Caco-2 (cell line): ENCODE results near the gene AGBL5. TPM values are rescaled to one million over a fixed set of nuclear protein-coding genes. Genes with fewer than 3 reads are reported as not detected.

Experiments
- BruUV-seq: library from RNA; stranded (reverse); fragments of 400-500 nt; replicated peaks from 2 replicates; lab custom pipeline; 2021; lab: Mats Ljungman, UMichigan
- CTCF ChIA-PET: fragments of 300-600 bp; sonication (Branson Sonifier 250); formaldehyde crosslinking; loops from one replicate; lab custom pipeline; 2022; ENCODE audit warnings: antibody characterized with exemption; lab: Charles Lee
- POLR2A ChIA-PET: fragments of 300-600 bp; sonication (Branson Sonifier 250); formaldehyde crosslinking; loops from one replicate; lab custom pipeline; 2022; ENCODE audit warnings: antibody characterized with exemption; lab: Charles Lee
- DNase-seq, 2 experiments: peaks; one replicate each; pipeline versions ENCODE4 v3.0.0 to v3.0.0-alpha.2; 2020 to 2022
- H3K27me3 ChIP-seq: replicated peaks from 2 replicates; pipeline ENCODE4 v1.6.0; 2011; ENCODE audit warnings: low read length; ENCODE audit not compliant: control insufficient read depth, insufficient read depth
- H3K36me3 ChIP-seq: 2 replicates; pipeline ENCODE4 v1.5.1; 2011; ENCODE audit warnings: low read length; ENCODE audit not compliant: control insufficient read depth, insufficient read depth
- H3K4me1 ChIP-seq: fragments of 250-450 bp; sonication (Bioruptor Pico); 2 replicates; pipeline ENCODE4 v1.5.1; 2020; ENCODE audit warnings: mild to moderate bottlenecking
- H3K4me3 ChIP-seq: 2 replicates; pipeline ENCODE4 v1.5.1; 2011; ENCODE audit warnings: low read depth, mild to moderate bottlenecking, control low read depth, low read length
- H3K9me3 ChIP-seq: fragments of 250-450 bp; sonication (Bioruptor Pico); 2 replicates; pipeline ENCODE4 v1.5.1; 2020; ENCODE audit warnings: mild to moderate bottlenecking, moderate library complexity
- H3K27ac Mint-ChIP-seq: one replicate; pipeline ENCODE4 v1.8.0; 2022; ENCODE audit warnings: mixed read lengths; ENCODE audit not compliant: unreplicated experiment
- H3K27me3 Mint-ChIP-seq: one replicate; pipeline ENCODE4 v1.8.0; 2022; ENCODE audit warnings: mixed read lengths; ENCODE audit not compliant: insufficient read depth, unreplicated experiment
- H3K36me3 Mint-ChIP-seq: one replicate; pipeline ENCODE4 v1.8.0; 2022; ENCODE audit warnings: mild to moderate bottlenecking, mixed read lengths; ENCODE audit not compliant: insufficient read depth, unreplicated experiment
- H3K4me1 Mint-ChIP-seq: one replicate; pipeline ENCODE4 v1.8.0; 2022; ENCODE audit warnings: low read depth, mixed read lengths; ENCODE audit not compliant: unreplicated experiment
- H3K4me3 Mint-ChIP-seq: one replicate; pipeline ENCODE4 v1.8.0; 2022; ENCODE audit warnings: mild to moderate bottlenecking, moderate library complexity, mixed read lengths; ENCODE audit not compliant: unreplicated experiment
- H3K9me3 Mint-ChIP-seq: one replicate; pipeline ENCODE4 v1.8.0; 2022; ENCODE audit warnings: mixed read lengths; ENCODE audit not compliant: unreplicated experiment
- CTCF ChIP-seq, 2 experiments: fragments of 200-600 bp in 1 of 2; IDR thresholded peaks; 1 replicate in 1 of 2; 2 replicates in 1 of 2; pipeline versions ENCODE4 v1.5.1 to v1.8.0; 2011 to 2022; ENCODE audit warnings: antibody characterized with exemption in 1 of 2, control low read depth in 1 of 2, inconsistent platforms in 1 of 2, low read depth in 1 of 2, low read length in 1 of 2, mild to moderate bottlenecking in 1 of 2, moderate library complexity in 1 of 2; ENCODE audit not compliant: insufficient read depth in 1 of 2, severe bottlenecking in 1 of 2, unreplicated experiment in 1 of 2
- intact Hi-C: fragments of 100-400 bp; cut with micrococcal nuclease; formaldehyde crosslinking; loops from one replicate; pipeline ENCODE4 v1.10.0; 2022; ENCODE audit not compliant: unreplicated experiment
- total RNA-seq: library from RNA; stranded (reverse); gene quantifications from 2 replicates; pipeline ENCODE4 v1.2.3, GENCODE V29; 2022

Gene AGBL5
- total RNA-seq, 1 experiment from 2014 or later, result 34.1 TPM

- H3K4me1 Mint-ChIP-seq, result peaks cover 8% of the 10 kb centered on the region
- H3K4me1 ChIP-seq, result peaks cover under 1% of the 10 kb centered on the region
- ChIA-PET CTCF (no interaction called here), POLR2A (no interaction called here)
- no peak overlapping the region for H3K27ac Mint-ChIP-seq
- peaks cover 6% of the 10 kb centered on the region for H3K36me3 Mint-ChIP-seq
- H3K9me3 Mint-ChIP-seq, result no peaks in the 10 kb centered on the region
- no peaks in the 10 kb centered on the region for H3K36me3 ChIP-seq
- TF ChIP-seq CTCF (IDR thresholded peaks at IDR 0.05; ENCODE audit: insufficient read depth in 1 of 2, low read depth in 1 of 2, low read length in 1 of 2, severe bottlenecking in 1 of 2, unreplicated experiment in 1 of 2), result no peak
- DNase-seq, result no peak
- no peaks in the 10 kb centered on the region for H3K27me3 ChIP-seq
- H3K27me3 Mint-ChIP-seq, result peaks cover 19% of the 10 kb centered on the region
- no peaks in the 10 kb centered on the region for H3K9me3 ChIP-seq
- H3K4me3 Mint-ChIP-seq, result no peak overlapping the region
- intact Hi-C loops, result no loop called here
- no TSS peak for BruUV-seq
- no peak overlapping the region for H3K4me3 ChIP-seq
These were observed 24.9 kb downstream of the AGBL5 start for GRCh38 chr2:27076323-27076722.

GRCh38 chr2:27077231-27077630, 25.8 kb downstream of the AGBL5 start:
- no peak overlapping the region for H3K27ac Mint-ChIP-seq
- Histone ChIP-seq H3K27me3 (no peaks in the 10 kb centered on the region), H3K4me1 (peaks cover 7% of the 10 kb centered on the region), H3K4me3 (no peak overlapping the region), H3K9me3 (no peaks in the 10 kb centered on the region), H3K36me3 (no peaks in the 10 kb centered on the region)
- H3K9me3 Mint-ChIP-seq, result no peaks in the 10 kb centered on the region
- ChIA-PET CTCF (no interaction called here), POLR2A (no interaction called here)
- BruUV-seq, result no TSS peak
- peaks cover 10% of the 10 kb centered on the region for H3K4me1 Mint-ChIP-seq
- peaks cover 19% of the 10 kb centered on the region for H3K27me3 Mint-ChIP-seq
- DNase-seq, result no peak
- intact Hi-C loops, result no loop called here
- no peak for TF ChIP-seq CTCF (IDR thresholded peaks at IDR 0.05; ENCODE audit: insufficient read depth in 1 of 2, low read depth in 1 of 2, low read length in 1 of 2, severe bottlenecking in 1 of 2, unreplicated experiment in 1 of 2)
- H3K4me3 Mint-ChIP-seq, result no peak overlapping the region
- peaks cover 6% of the 10 kb centered on the region for H3K36me3 Mint-ChIP-seq

GRCh38 chr2:27078267-27079194, 27.1 kb downstream of the AGBL5 start, which contains the start of gene EMILIN1:
TSS of gene EMILIN1 (plus strand) at chr2:27078615. CDS start at chr2:27079066, 451 bp downstream.
- H3K4me1 ChIP-seq, result peaks cover 7% of the 10 kb centered on the region
- Mint-ChIP-seq H3K27ac (peak within 1 kb of the TSS; percentile 8), H3K4me1 (peaks cover 10% of the 10 kb centered on the region), H3K27me3 (peaks cover 19% of the 10 kb centered on the region), H3K4me3 (no peak within 1 kb of the TSS), H3K36me3 (peaks cover 6% of the 10 kb centered on the region), H3K9me3 (no peaks in the 10 kb centered on the region)
- ChIA-PET POLR2A (interaction anchor here (0.5 kb wide), 2 partner anchors 232 to 297 kb away, joined by 3 read pairs; no protein-coding TSS in a partner anchor), CTCF (no interaction called here)
- no TSS peak for BruUV-seq
- no peaks in the 10 kb centered on the region for H3K9me3 ChIP-seq
- intact Hi-C loops, result no loop called here
- no peak for DNase-seq
- H3K4me3 ChIP-seq, result no peak within 1 kb of the TSS
- H3K27me3 ChIP-seq, result no peaks in the 10 kb centered on the region
- TF ChIP-seq CTCF (IDR thresholded peaks at IDR 0.05; ENCODE audit: insufficient read depth in 1 of 2, low read depth in 1 of 2, low read length in 1 of 2, severe bottlenecking in 1 of 2, unreplicated experiment in 1 of 2), result no peak
- H3K36me3 ChIP-seq, result no peaks in the 10 kb centered on the region
